Sigmoid colon (tissue), 7 donors: Measurements from ENCODE around the gene FEZF2. TPM values are rescaled to one million over a fixed set of nuclear protein-coding genes. Genes with fewer than 3 reads are reported as not detected.

Experiments used
- DNase-seq: peaks from one replicate; pipeline ENCODE4 v3.0.0-alpha.2; 2019
- H3K27ac ChIP-seq, 4 donors: fragments of 200-600 bp; sonication (generic); one replicate each; pipeline ENCODE4 v1.5.1; 2016 to 2019; ENCODE audit warnings: mild to moderate bottlenecking in 1 of 4
- H3K27me3 ChIP-seq, 3 donors: fragments of 200-600 bp; sonication (generic); one replicate each; pipeline ENCODE4 v1.5.1; 2019; ENCODE audit warnings: mild to moderate bottlenecking in 1 of 3
- H3K36me3 ChIP-seq, 4 donors: fragments of 200-600 bp; sonication (generic); one replicate each; pipeline ENCODE4 v1.5.1; 2016 to 2019
- H3K4me1 ChIP-seq, 4 donors: fragments of 200-600 bp; sonication (generic); one replicate each; pipeline ENCODE4 v1.5.1; 2017 to 2019
- H3K4me3 ChIP-seq, 4 donors: fragments of 200-600 bp; sonication (generic); one replicate each; pipeline ENCODE4 v1.5.1; 2017 to 2019; ENCODE audit warnings: mild to moderate bottlenecking in 2 of 4, moderate library complexity in 1 of 4
- H3K9me3 ChIP-seq, 4 donors: fragments of 200-600 bp in 3 of 4; sonication (generic) in 3 of 4; one replicate each; pipeline versions ENCODE4 v1.5.1 to v1.6.1; 2013 to 2019
- EP300 ChIP-seq, 4 donors: sonication (generic); formaldehyde crosslinking; IDR thresholded peaks; one replicate each; pipeline ENCODE4 v1.6.1; 2017; ENCODE audit warnings: antibody characterized with exemption in 4 of 4
- POLR2A ChIP-seq, 2 donors: fragments of 450-650 bp; IDR thresholded peaks; one replicate each; pipeline ENCODE4 v1.6.1; 2016; ENCODE audit warnings: antibody characterized with exemption in 2 of 2, mild to moderate bottlenecking in 2 of 2, moderate library complexity in 2 of 2
- POLR2AphosphoS5 ChIP-seq, 4 donors: sonication (generic); formaldehyde crosslinking; IDR thresholded peaks; one replicate each; pipeline ENCODE4 v1.6.1; 2017; ENCODE audit warnings: antibody characterized with exemption in 4 of 4
- WGBS, 2 donors: extraction: QIAGEN DNeasy Blood & Tissue Kit; methylation state at CpG; one replicate each; pipeline ENCODE4 v1.1.7; 2013; 5-methylcytosine and 5-hydroxymethylcytosine counted together
- intact Hi-C: fragments of 100-400 bp; cut with DNase I; formaldehyde crosslinking; loops from one replicate; pipeline ENCODE4 v1.15.1; 2023
- polyA plus RNA-seq, 3 donors: library from polyadenylated mRNA; stranded (reverse); fragments of 200-250 nt; gene quantifications; one replicate each; pipeline ENCODE4 v1.2.3, GENCODE V29; 2013
- total RNA-seq, 4 donors: library from RNA; depleted of rRNA; stranded (reverse); fragments of >200 nt; gene quantifications; one replicate each; pipeline ENCODE4 v1.1.0, GENCODE V29; 2016
- TF ChIP-seq, protein P1 (sequence below), 4 experiments: fragments of 450-650 bp in 3 of 4; fragments of 200-600 bp in 1 of 4; IDR thresholded peaks; one replicate each; pipeline ENCODE4 v1.5.1; 2016 to 2019; ENCODE audit warnings: antibody characterized with exemption in 4 of 4, mild to moderate bottlenecking in 3 of 4, moderate library complexity in 2 of 4
- donor health status: healthy with polysubstance abuse.
- donor health status: Bipolar disorder and iron deficiency.
- donor health status: healthy.

The FEZF2 gene
- total and polyA plus RNA-seq, 7 donors = not detected

- 7 to 16% methylated on average over 49 of the region's 49 CpGs for WGBS, 2 donors
- no peaks in the 10 kb centered on the region for H3K36me3 ChIP-seq
- H3K4me3 ChIP-seq = no peak overlapping the region
- no peaks in the 10 kb centered on the region for H3K9me3 ChIP-seq
- H3K27ac ChIP-seq = no peak overlapping the region
- peaks cover 59 to 100% (median 94%) of the 10 kb centered on the region in 3 donors for H3K27me3 ChIP-seq
- TF ChIP-seq POLR2AphosphoS5 (IDR thresholded peaks at IDR 0.05) (no peak), EP300 (IDR thresholded peaks at IDR 0.05) (no peak), POLR2A (IDR thresholded peaks at IDR 0.05) (no peak)
- TF ChIP-seq, protein P1, sequence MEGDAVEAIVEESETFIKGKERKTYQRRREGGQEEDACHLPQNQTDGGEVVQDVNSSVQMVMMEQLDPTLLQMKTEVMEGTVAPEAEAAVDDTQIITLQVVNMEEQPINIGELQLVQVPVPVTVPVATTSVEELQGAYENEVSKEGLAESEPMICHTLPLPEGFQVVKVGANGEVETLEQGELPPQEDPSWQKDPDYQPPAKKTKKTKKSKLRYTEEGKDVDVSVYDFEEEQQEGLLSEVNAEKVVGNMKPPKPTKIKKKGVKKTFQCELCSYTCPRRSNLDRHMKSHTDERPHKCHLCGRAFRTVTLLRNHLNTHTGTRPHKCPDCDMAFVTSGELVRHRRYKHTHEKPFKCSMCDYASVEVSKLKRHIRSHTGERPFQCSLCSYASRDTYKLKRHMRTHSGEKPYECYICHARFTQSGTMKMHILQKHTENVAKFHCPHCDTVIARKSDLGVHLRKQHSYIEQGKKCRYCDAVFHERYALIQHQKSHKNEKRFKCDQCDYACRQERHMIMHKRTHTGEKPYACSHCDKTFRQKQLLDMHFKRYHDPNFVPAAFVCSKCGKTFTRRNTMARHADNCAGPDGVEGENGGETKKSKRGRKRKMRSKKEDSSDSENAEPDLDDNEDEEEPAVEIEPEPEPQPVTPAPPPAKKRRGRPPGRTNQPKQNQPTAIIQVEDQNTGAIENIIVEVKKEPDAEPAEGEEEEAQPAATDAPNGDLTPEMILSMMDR (IDR thresholded peaks at IDR 0.05) = no peak
- peaks cover 0 to 65% (median 53%) of the 10 kb centered on the region in 4 donors for H3K4me1 ChIP-seq
- intact Hi-C loops = no loop called here
- no peak for DNase-seq
Measured at GRCh38 chr3:62370858-62371719, 2.3 kb downstream of the FEZF2 start.

DNA sequence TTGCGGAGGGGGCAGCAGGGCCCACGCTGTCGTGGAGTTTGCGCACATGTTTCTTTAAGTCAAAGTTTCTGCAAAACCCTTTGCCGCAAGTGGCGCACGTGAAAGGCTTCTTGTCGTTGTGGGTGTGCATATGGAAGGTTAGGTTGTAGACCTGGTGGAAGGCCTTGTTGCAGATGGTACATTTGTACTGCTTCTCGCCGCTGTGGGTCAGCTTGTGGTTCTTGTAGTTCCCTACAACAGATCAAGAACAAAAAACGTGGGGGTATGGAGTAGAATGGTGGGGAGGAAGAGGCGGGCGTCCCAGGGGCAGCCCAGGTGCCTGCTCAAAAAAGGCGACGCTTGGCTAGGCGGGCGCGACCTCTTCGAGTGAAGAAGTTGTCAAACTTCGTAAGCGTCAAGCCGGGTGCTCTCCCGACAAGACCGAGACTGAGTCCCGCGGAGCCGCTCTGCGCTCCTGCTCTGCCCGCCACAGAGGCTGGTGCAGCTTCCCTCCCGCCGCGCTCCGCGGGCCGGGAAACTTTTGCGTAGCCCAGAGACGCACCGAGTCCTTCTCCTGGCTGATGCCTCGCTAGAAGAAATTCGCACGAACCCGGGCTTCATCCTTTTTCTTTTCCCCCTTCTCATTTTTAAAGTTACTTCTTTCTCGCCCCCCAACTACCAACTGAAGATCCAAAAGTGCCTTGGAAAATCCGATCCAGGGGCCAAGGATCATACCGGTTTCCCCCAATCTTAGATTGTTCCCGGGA is 3.1 kb downstream of the FEZF2 start:
- DNase-seq = no peak
- intact Hi-C loops = no loop called here
- H3K27me3 ChIP-seq = peaks cover 54 to 97% (median 86%) of the 10 kb centered on the region in 3 donors
- H3K9me3 ChIP-seq = no peaks in the 10 kb centered on the region
- no peaks in the 10 kb centered on the region for H3K36me3 ChIP-seq
- WGBS, 2 donors = 5 to 9% methylated on average over 46 of the region's 46 CpGs
- no peak overlapping the region for H3K27ac ChIP-seq
- TF ChIP-seq POLR2A (IDR thresholded peaks at IDR 0.05) = no peak
- no peak for TF ChIP-seq POLR2AphosphoS5 (IDR thresholded peaks at IDR 0.05)
- no peak for TF ChIP-seq EP300 (IDR thresholded peaks at IDR 0.05)
- TF ChIP-seq, protein P1 (IDR thresholded peaks at IDR 0.05) = no peak
- no peak overlapping the region for H3K4me3 ChIP-seq
- peaks cover 0 to 65% (median 53%) of the 10 kb centered on the region in 4 donors for H3K4me1 ChIP-seq

DNA sequence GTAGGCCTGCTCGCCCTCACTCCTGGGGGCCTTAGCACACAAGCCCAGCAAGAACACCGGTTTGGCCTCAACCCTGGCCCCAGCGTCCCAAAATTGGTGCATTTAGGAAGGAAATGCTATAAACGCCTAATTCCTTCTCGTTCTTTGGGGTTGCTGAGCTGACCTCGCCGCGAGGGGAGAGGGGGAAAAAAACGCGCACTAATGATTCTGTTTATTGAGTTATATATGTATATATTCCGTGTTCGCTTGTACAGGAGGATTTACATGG is 3.9 kb downstream of the FEZF2 start:
- WGBS, 2 donors = 8 to 16% methylated on average over 12 of the region's 12 CpGs
- intact Hi-C loops = no loop called here
- DNase-seq = no peak
- Histone ChIP-seq H3K4me1 (peaks cover 0 to 58% (median 50%) of the 10 kb centered on the region in 4 donors), H3K4me3 (peak overlapping the region in 2 of 4 donors; percentile 20 to 28), H3K27ac (no peak overlapping the region), H3K27me3 (peaks cover 54 to 94% (median 78%) of the 10 kb centered on the region in 3 donors), H3K36me3 (no peaks in the 10 kb centered on the region), H3K9me3 (no peaks in the 10 kb centered on the region)
- TF ChIP-seq POLR2AphosphoS5 (IDR thresholded peaks at IDR 0.05) = no peak
- TF ChIP-seq EP300 (IDR thresholded peaks at IDR 0.05) = no peak
- no peak for TF ChIP-seq POLR2A (IDR thresholded peaks at IDR 0.05)
- TF ChIP-seq, protein P1 (IDR thresholded peaks at IDR 0.05) = no peak

- Histone ChIP-seq H3K9me3 (no peaks in the 10 kb centered on the region), H3K4me1 (peaks cover 0 to 53% (median 45%) of the 10 kb centered on the region in 4 donors), H3K27ac (no peak overlapping the region), H3K4me3 (peak overlapping the region in 2 of 4 donors; percentile 20 to 28), H3K36me3 (no peaks in the 10 kb centered on the region), H3K27me3 (peaks cover 54 to 92% (median 73%) of the 10 kb centered on the region in 3 donors)
- no peak for DNase-seq
- intact Hi-C loops = no loop called here
- TF ChIP-seq POLR2AphosphoS5 (IDR thresholded peaks at IDR 0.05) (no peak), POLR2A (IDR thresholded peaks at IDR 0.05) (no peak), EP300 (IDR thresholded peaks at IDR 0.05) (no peak)
- TF ChIP-seq, protein P1 (IDR thresholded peaks at IDR 0.05) = no peak
- 5 to 9% methylated on average over 58 of the region's 58 CpGs for WGBS, 2 donors
Measured at GRCh38 chr3:62368705-62369475, 4.5 kb downstream of the FEZF2 start.
